Skeletal muscle tissue (tissue), 4 donors: ENCODE measurements around the gene DNAJB2. TPM values are rescaled to one million over a fixed set of nuclear protein-coding genes. Genes with fewer than 3 reads are reported as not detected.

Experiments used
- H3K27ac ChIP-seq: one replicate; pipeline ENCODE4 v1.7.0; 2013; ENCODE audit warnings: mild to moderate bottlenecking, low read depth, low read length, inconsistent platforms
- H3K27me3 ChIP-seq, 3 donors: one replicate each; pipeline ENCODE4 v1.7.0; 2013; ENCODE audit warnings: low read length in 3 of 3; ENCODE audit not compliant: control insufficient read depth in 3 of 3, insufficient read depth in 3 of 3
- H3K36me3 ChIP-seq, 3 donors: one replicate each; pipeline ENCODE4 v1.7.0; 2013; ENCODE audit warnings: low read length in 3 of 3; ENCODE audit not compliant: control insufficient read depth in 3 of 3, insufficient read depth in 3 of 3
- H3K4me1 ChIP-seq, 3 donors: one replicate each; pipeline ENCODE4 v1.7.0; 2013; ENCODE audit warnings: low read length in 3 of 3, mild to moderate bottlenecking in 3 of 3; ENCODE audit not compliant: control insufficient read depth in 3 of 3, insufficient read depth in 3 of 3
- H3K4me3 ChIP-seq, 3 donors: one replicate each; pipeline ENCODE4 v1.7.0; 2013; ENCODE audit warnings: low read length in 3 of 3
- H3K9ac ChIP-seq, 3 donors: one replicate each; pipeline ENCODE4 v1.7.0; 2013; ENCODE audit warnings: low read length in 3 of 3, mild to moderate bottlenecking in 3 of 3, moderate library complexity in 2 of 3, low read depth in 1 of 3
- H3K9me3 ChIP-seq, 3 donors: one replicate each; pipeline ENCODE4 v1.7.0; 2013; ENCODE audit warnings: low read length in 3 of 3; ENCODE audit not compliant: control insufficient read depth in 3 of 3
- total RNA-seq: library from RNA; depleted of rRNA; stranded (reverse); fragments of >200 nt; gene quantifications from one replicate; pipeline ENCODE4 v1.2.3, GENCODE V29; 2014
- donor health status: Osteomylitis.

The DNAJB2 gene
- total RNA-seq, 1 donor from 2014 or later: 49.6 TPM

DNA sequence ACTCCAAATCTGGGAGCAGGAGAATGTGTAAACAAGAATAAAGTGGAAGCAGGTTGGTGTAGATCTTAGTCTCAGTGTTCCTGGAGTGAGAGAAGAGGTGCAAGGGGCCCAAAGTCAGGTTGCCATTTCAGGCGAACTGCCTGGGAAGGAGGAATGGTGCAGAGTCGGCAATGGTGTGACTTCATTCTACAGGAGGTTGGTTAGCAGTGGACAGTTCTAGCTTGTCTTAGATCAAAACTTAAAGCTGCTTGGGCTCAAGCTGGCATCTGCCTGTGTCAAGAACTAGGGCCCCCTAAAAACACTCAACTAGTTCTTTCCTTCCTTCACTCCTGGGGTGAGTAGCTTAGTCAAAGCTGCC lies 30.3 kb upstream of the DNAJB2 start:
- Histone ChIP-seq H3K4me3 (peak overlapping the region; percentile 17 to 92 (median 91)), H3K9ac (peak overlapping the region; percentile 44 to 96 (median 63))

DNA sequence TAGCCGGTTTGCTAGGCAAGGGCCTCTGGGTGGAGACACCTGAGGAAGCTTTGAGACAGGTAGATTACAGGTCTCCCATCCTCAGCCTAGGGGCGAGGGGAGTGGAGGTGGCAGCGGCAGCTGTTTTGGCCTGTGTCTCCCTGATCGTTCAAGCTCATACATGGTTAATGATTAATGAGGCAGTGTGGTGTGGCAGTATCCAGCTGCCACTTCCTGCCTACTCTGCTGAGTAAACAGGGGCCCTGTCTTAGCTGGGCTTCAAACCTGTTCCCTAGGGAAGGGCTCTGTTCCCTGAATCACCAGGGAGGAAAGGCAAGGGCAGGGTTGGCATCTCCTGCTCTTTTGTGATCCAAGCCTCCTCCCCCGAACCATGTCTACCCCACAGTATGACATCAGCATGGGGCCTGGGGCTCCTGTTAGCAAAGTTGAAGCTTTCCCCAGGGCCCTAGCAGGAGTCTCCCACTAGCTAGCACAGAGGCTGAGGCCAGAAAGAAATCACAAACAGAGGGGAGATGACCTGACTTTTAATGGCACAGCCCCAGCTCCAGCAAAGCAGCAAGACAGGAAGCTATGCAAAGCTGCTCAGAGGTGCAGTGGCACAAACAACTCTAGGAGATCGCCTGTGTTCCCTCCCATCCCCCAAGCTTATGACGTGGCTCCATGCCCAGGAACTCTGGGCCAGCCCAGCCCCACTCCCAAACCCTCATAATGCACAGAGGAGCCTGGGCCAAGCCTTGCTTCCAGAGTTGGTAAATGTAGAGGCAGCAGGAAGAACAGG lies 29.8 kb upstream of the DNAJB2 start:
- peaks cover 77 to 99% (median 81%) of the 10 kb centered on the region in 3 donors for H3K4me1 ChIP-seq
- peak overlapping the region; percentile 71 for H3K27ac ChIP-seq
- peaks cover 40 to 48% (median 46%) of the 10 kb centered on the region in 3 donors for H3K36me3 ChIP-seq
- H3K27me3 ChIP-seq: peaks cover 0 to 2% (median 0%) of the 10 kb centered on the region in 3 donors
- peak overlapping the region; percentile 44 to 96 (median 63) for H3K9ac ChIP-seq
- H3K9me3 ChIP-seq: no peaks in the 10 kb centered on the region
- peak overlapping the region; percentile 17 to 92 (median 91) for H3K4me3 ChIP-seq

More for the DNA sequence above, 30.3 kb upstream of the DNAJB2 start:
- Histone ChIP-seq H3K4me1 (peaks cover 72 to 95% (median 77%) of the 10 kb centered on the region in 3 donors), H3K9me3 (no peaks in the 10 kb centered on the region), H3K36me3 (peaks cover 40 to 48% (median 46%) of the 10 kb centered on the region in 3 donors), H3K27me3 (no peaks in the 10 kb centered on the region), H3K27ac (peak overlapping the region; percentile 71)

DNA sequence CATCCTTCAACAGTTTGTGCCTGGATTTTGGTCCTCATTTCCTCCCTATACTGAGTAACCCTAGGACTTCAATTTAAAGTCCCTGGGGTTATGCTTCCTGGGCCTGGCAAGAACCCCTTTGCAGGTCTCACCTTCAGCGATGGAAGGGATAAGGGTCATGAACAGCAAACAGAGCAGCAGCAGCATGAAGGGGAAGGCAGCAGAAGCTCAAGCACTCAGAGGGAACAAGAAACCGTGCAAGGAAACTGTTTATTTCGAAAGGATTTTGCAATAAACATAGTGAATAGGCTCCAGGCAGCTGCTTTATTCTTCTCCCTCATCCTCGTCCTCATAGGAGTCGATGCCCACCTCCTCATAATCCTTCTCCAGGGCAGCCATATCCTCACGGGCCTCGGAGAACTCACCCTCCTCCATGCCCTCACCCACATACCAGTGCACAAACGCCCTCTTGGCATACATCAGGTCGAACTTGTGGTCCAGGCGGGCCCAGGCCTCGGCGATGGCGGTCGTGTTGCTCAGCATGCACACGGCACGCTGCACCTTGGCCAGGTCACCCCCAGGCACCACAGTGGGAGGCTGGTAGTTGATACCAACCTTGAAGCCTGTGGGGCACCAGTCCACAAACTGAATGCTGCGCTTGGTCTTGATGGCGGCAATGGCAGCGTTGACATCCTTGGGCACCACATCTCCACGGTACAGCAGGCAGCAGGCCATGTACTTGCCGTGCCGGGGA lies 29.0 kb upstream of the DNAJB2 start:
- peak overlapping the region; percentile 44 to 96 (median 63) for H3K9ac ChIP-seq
- H3K36me3 ChIP-seq: peaks cover 40 to 48% (median 46%) of the 10 kb centered on the region in 3 donors
- H3K9me3 ChIP-seq: no peaks in the 10 kb centered on the region
- peaks cover 0 to 4% (median 4%) of the 10 kb centered on the region in 3 donors for H3K27me3 ChIP-seq
- peaks cover 74 to 97% (median 78%) of the 10 kb centered on the region in 3 donors for H3K4me1 ChIP-seq
- peak overlapping the region; percentile 17 to 92 (median 91) for H3K4me3 ChIP-seq
- H3K27ac ChIP-seq: peak overlapping the region; percentile 71

DNA sequence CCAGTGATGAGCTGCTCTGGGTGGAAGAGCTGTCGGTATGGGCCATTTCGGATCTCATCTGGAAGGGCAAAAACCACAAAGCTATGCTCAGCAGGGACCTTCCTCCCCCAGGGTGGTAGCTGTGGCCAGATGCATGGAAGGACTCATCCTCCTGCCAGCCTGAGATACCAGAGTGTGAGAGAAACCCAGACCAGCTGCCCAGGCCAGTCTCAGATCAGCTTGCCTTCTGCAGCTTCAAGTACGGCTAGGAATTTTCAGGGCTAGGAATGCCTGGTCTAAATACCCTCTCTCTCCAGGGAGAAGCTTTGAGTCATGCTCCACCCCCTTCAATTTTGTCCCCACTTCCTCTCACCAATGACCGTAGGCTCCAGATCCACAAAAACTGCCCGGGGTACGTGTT lies 27.5 kb upstream of the DNAJB2 start:
- Histone ChIP-seq H3K4me3 (peak overlapping the region; percentile 83 to 92 (median 91)), H3K9ac (peak overlapping the region; percentile 64 to 96 (median 79))

DNA sequence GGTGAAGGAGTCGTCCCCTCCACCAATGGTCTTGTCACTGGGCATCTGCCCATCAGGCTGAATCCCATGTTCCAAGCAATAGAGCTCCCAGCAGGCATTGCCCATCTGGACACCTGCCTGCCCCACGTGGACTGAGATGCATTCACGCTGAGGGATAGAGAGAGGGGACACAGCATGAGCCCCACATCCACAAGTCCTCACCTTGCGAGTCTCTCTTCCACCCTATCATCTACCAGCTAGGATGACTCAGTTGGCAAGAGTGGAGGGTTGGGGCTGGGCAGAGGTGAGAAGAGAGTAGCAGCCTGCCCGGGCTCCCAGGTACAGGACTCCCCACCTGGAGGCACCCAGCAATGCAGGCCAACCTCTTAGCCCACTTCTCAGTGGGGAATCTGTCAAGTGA lies 27.1 kb upstream of the DNAJB2 start:
- Histone ChIP-seq H3K9ac (peak overlapping the region; percentile 79 to 96 (median 84)), H3K4me1 (peaks cover 65 to 79% (median 66%) of the 10 kb centered on the region in 3 donors), H3K4me3 (peak overlapping the region; percentile 83 to 92 (median 91)), H3K27me3 (peaks cover 0 to 4% (median 4%) of the 10 kb centered on the region in 3 donors), H3K27ac (peak overlapping the region; percentile 96), H3K36me3 (peaks cover 40 to 48% (median 46%) of the 10 kb centered on the region in 3 donors), H3K9me3 (no peaks in the 10 kb centered on the region)

More for the DNA sequence above, 27.5 kb upstream of the DNAJB2 start:
- peaks cover 0 to 4% (median 4%) of the 10 kb centered on the region in 3 donors for H3K27me3 ChIP-seq
- H3K9me3 ChIP-seq: no peaks in the 10 kb centered on the region
- peak overlapping the region; percentile 96 for H3K27ac ChIP-seq
- H3K4me1 ChIP-seq: peaks cover 65 to 84% (median 70%) of the 10 kb centered on the region in 3 donors
- H3K36me3 ChIP-seq: peaks cover 40 to 48% (median 46%) of the 10 kb centered on the region in 3 donors

DNA sequence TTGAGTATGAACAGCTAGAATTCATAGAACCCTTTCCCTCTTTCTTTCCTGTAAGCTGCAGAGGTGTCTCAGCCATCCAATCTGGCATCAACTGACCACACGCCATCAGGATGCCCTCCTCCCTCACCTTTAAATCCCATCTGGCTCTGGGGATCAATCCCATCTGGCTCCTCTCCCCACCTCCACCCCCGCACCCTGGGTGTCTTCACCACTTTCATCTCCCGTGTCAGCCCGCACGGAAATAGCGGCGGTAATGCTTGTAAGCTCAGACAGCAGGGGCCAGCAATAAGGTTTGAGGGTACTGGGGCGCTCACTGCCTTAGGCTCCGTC lies 26.6 kb upstream of the DNAJB2 start:
- Histone ChIP-seq H3K9ac (peak overlapping the region; percentile 79 to 96 (median 84)), H3K27me3 (peaks cover 0 to 4% (median 4%) of the 10 kb centered on the region in 3 donors), H3K9me3 (no peaks in the 10 kb centered on the region)

DNA sequence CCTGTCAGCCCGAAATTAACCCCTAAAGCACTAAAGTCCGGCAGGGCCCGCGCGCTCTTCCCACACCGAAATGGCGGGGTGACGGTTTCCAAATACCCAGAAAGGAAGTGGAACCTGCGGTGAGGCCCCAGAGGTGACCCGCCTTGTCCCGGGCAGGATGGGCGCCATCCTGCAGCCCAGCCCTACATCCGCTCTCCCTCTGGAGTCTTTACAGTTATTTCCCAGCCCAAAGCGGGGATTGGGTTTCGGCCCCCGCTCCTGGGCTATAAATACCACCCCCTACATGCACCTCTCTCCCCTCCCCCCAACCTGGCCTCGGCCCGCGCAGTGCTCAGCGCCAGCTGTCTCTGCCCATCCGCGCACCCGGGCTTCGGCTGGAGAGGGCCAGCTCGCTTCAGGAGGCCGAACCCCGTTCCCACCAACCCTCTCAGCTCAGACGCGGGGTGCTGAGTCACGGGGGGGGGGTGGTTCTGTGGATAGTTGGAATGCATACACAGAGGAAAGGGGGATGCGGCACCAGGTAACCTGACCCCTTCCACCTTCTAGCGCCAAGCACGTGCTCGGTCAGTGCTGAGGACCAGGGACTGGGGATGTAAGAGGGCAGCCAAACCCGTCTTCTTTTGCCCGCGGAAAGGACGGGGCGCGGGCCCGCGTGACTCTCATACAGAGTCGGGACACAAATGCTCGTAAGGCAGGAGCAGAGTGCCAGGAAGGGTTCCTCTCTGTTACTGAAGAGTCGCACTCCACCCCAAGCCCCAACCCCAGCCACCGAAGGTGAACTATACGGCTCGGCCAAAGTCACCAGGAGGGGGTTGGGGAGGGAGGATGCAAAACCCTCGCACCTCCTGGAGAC lies 26.0 kb upstream of the DNAJB2 start, which contains the start of gene TUBA4B:
TSS of gene TUBA4B (plus strand) at position 344 of the 853 bp plus-strand sequence. CDS start at position 509, 165 bp downstream.
- Histone ChIP-seq H3K4me3 (peak within 1 kb of the TSS; percentile 83 to 92 (median 91)), H3K4me1 (peaks cover 54 to 69% (median 55%) of the 10 kb centered on the region in 3 donors), H3K9ac (peak within 1 kb of the TSS; percentile 79 to 96 (median 92)), H3K9me3 (no peaks in the 10 kb centered on the region), H3K27ac (peak within 1 kb of the TSS; percentile 96), H3K27me3 (peaks cover 0 to 4% (median 4%) of the 10 kb centered on the region in 3 donors), H3K36me3 (peaks cover 34 to 39% (median 39%) of the 10 kb centered on the region in 3 donors)

More for the DNA sequence above, 26.6 kb upstream of the DNAJB2 start:
- Histone ChIP-seq H3K36me3 (peaks cover 39 to 45% (median 44%) of the 10 kb centered on the region in 3 donors), H3K27ac (peak overlapping the region; percentile 96), H3K4me3 (peak overlapping the region; percentile 83 to 92 (median 91)), H3K4me1 (peaks cover 60 to 75% (median 61%) of the 10 kb centered on the region in 3 donors)

DNA sequence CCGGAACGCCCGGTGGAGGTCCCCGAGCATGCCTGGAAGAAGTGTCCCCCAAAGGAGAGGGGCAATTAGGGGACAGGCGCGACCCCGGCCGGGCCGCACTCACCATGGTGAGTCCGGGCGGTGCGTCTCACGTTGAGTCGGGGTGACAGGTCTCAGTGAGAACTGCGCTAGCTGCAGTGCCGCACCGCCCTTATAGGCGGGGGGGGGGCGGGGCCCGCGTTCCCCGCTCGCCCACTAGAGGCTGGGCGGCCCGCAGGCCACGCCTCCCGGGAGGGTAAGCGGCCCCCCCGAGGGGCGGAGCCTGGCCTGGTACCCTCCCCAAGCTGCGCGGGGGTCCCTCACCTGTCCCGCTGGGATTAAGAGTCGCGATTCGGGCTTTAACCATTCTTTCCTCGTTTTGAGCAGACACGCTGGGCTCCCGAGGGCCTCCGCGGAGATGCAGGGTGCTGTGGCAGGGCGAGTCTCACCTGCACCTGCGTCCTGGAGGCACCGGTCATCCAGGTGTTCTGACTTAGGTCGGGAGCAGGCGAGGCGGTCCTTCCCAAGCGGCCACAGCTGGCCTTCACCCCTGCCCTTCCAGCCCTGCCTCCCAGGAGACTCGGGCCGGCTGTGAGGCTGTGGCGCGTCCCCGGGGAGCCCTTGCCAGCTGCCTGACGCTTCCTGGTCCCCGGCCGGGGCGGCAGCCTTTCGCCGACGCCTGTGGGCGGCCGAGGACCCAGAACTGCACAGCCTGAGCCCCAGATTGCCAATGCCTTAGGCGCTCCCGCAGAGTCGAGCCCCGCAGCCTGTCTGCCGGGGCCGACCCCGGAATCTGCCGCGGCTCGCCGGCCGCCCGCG lies 25.2 kb upstream of the DNAJB2 start, which contains the start of gene TUBA4A:
TSS of gene TUBA4A (minus strand) at position 166 of the 837 bp plus-strand sequence. CDS start at position 106, 60 bp downstream.
- Histone ChIP-seq H3K4me1 (peaks cover 46 to 60% (median 48%) of the 10 kb centered on the region in 3 donors), H3K9ac (peak within 1 kb of the TSS; percentile 79 to 96 (median 92)), H3K36me3 (peaks cover 29 to 31% (median 30%) of the 10 kb centered on the region in 3 donors), H3K9me3 (no peaks in the 10 kb centered on the region), H3K27me3 (peaks cover 0 to 8% (median 4%) of the 10 kb centered on the region in 3 donors), H3K4me3 (peak within 1 kb of the TSS; percentile 83 to 92 (median 91)), H3K27ac (peak within 1 kb of the TSS; percentile 96)
